Stimulated activated CD8-positive, alpha-beta memory T cell treated with anti-CD3 and anti-CD28 coated beads, Interleukin-4, amount 100 ng/mL, for 48 hours (primary cell): ENCODE results near the gene SLC25A4.
"Not testable (repeated sequence)": the region's sequence is repeated elsewhere in the genome, so short reads cannot be mapped to it uniquely, and the experiment has no call there.

Source experiments
- DNase-seq: peaks from one replicate; pipeline ENCODE4 v3.0.0-alpha.2; 2020

Gene SLC25A4

GRCh38 chr4:185186769-185187168, 43.7 kb downstream of the SLC25A4 start:
- DNase-seq: no peak

DNA sequence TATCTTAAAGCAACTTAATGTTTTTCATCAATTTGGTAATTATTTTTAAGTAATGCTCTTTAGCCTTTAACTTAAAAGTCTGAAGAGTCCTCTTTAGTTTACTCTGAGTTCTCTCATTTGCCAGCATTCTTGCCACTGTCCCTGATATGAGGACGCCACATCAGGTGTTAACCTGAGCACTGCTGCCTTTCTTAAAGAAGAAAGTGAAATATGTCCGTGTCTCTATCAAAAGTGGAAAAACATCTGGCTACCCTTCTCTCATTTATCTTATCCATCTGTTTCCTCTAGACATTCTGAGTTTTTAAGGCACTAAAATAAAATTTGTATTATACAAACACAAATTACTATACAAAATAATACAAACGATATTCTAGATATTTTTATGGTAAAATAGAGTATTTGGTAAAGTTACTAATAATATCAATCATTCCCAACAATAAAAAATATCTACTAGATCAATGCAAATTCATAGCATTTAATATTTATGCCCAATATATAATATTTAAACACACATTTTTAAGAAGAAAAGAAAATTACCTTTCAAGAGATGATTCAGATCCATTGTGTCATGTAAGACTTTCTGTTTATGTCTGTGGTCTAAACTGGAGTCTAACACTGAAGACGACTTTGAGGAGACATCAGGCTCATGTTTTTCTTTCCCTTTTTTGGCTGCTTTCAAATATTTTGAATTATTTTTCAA, 46.7 kb downstream of the SLC25A4 start:
- no peak for DNase-seq

DNA sequence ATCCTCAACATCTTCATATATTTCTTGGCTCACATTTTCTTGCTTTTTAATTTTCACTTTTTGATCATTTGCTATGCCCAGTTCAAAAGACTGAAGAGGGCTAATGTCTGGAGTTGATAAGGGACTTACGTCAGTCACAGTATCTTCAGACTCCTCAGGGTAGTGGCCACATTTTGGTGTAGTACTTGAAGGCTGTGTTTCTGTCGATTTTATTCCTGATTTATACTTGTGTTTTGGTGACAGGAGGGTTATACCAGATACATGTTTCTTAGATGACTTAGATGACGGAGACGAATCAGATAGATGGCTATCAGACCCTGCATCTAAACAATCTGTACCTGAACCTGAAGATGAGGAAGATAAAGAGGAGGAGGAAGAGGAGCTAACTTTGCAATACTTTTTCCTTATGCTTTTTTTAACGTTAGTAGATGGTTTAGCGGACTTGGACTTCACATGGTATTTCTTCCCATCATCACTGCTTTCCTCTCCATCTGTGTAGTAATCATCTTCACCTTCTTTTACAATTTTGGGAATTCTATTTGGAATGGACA, 47.3 kb downstream of the SLC25A4 start:
- DNase-seq: no peak

DNA sequence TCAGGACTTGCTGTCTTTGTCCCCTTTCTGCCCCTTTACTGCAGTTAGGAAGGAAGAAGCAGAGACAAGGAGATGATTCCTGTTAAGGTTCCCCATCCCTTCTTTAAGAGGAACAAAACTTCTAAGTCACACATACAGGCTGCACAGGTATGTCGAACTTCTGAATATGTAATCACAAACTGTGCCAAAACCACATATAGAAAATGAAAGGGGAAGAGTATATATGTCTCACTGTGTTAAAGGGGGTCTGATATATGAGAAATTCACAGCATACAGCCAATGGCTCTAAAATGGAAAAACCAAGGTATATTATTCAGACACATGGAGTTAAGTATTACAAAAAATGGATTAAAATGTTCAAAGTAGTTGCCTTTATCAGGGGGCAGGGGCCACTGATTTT, 49.0 kb downstream of the SLC25A4 start:
- DNase-seq: no peak

DNA sequence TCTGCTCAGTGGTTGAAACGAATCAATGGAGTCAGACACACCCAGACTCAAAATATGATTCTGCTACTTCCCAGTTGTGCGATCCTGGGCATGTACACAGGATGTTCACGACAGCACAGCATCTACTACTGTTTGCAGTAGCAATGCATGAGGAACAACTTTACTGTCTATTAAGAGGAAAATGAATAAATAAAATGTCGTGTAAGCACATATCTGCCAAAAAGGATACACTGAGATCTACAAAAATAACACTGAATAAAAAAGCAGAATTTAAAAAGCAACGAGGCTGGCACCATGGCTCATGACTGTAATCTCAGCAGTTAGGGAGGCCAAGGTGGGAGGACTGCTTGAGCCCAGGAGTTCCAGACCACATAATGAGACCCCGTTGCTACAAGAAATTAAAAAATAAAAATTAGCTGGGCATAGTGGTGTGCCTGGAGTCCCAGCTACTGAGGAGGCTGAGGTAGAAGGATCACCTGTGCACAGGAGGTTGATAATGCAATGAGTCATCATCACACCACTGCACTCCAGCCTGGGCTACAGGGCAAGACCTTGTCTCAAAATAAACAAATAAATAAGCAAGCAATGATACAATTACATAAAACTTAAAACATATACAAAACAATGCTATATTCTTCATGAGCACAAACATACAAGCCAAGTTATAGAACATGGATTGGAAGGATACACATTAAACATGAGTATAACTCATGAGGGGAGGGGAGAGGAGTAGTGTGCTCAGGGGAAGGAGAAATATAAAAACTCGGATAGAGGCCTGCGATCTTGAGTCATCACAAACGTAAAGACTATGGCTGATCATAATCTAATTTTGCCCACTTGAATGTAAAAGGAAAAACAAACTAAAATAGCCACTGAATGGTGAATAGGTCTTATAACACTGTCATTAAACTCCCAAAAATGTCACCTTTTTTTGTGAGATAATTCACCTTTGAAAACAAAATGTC, 52.1 kb downstream of the SLC25A4 start:
- DNase-seq: no peak

DNA sequence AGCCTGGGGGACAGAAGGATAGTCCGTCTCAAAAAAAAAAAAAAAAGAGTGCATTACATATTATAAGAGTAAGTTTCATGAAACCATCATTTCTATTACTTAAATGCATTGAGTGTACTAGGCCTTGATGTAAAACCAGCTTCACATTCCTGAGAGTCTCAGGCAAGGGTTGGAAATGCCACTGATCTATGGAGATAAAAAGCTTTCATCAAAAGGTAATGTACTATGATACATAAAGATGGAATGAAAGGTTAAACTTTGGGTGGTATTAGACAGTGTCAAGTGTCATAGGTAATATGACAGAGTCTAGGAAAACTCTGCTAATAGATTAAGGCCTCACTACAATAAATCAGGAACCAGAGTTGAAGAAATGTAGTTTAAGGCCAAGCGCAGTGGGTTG, 53.4 kb downstream of the SLC25A4 start:
- DNase-seq: no peak

DNA sequence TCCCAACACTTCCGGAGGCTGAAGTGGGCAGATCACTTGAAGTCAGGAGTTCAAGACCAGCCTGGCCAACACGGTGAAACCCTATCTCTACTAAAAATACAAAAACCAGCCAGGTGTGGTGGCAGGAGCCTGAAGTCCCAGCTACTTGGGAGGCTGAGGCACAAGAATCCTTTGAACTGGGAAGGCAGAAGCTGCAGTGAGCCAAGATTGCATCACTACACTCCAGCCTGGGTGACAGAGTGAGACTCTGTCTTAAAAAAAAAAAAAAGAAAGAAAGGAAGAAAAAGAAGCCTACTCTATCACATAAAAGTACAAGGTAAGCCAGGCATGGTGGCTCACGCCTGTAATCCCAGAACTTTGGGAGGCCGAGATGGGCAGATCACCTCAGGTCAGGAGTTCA, 55.1 kb downstream of the SLC25A4 start:
- DNase-seq: not testable (repeated sequence)
